GM23338 (cell line): Measurements from ENCODE around the gene PCSK6. TPM values are rescaled to one million over a fixed set of nuclear protein-coding genes. Genes with fewer than 3 reads are reported as not detected.
A peak's percentile ranks its signal among the peaks of the same experiment; 100 is the strongest.

Experiments
- ATAC-seq: fragments of 200-7000 bp; cut with Tn5 transposase; 3 replicates; pipeline ENCODE4 v1.9.1; 2020
- DNase-seq: peaks from one replicate; pipeline ENCODE4 v3.0.0-alpha.2; 2015; ENCODE audit warnings: low spot score
- H2AFZ ChIP-seq: fragments of 200-600 bp; sonication (generic); 2 replicates; pipeline ENCODE4 v1.8.0; 2016; ENCODE audit warnings: antibody characterized with exemption, mild to moderate bottlenecking, moderate library complexity
- H3F3A ChIP-seq: fragments of 200-600 bp; sonication (generic); replicated peaks from 2 replicates; pipeline ENCODE4 v1.8.0; 2017; ENCODE audit warnings: antibody characterized with exemption, mixed run types, low read depth
- H3K27ac ChIP-seq: fragments of 200-600 bp; sonication (generic); 2 replicates; pipeline ENCODE4 v1.6.1; 2016; ENCODE audit warnings: low read depth
- H3K27me3 ChIP-seq: fragments of 200-600 bp; sonication (generic); 2 replicates; pipeline ENCODE4 v1.8.0; 2016; ENCODE audit warnings: mild to moderate bottlenecking, mixed run types, moderate library complexity; ENCODE audit not compliant: insufficient read depth
- H3K36me3 ChIP-seq: fragments of 200-600 bp; sonication (generic); 2 replicates; pipeline ENCODE4 v1.8.0; 2016; ENCODE audit warnings: mild to moderate bottlenecking; ENCODE audit not compliant: insufficient read depth
- H3K4me1 ChIP-seq: fragments of 200-600 bp; sonication (generic); 2 replicates; pipeline ENCODE4 v1.8.0; 2016; ENCODE audit warnings: mild to moderate bottlenecking, moderate library complexity; ENCODE audit not compliant: insufficient read depth
- H3K4me2 ChIP-seq: fragments of 200-600 bp; sonication (generic); 2 replicates; pipeline ENCODE4 v1.7.1; 2017; ENCODE audit warnings: mixed run types
- H3K4me3 ChIP-seq: fragments of 200-600 bp; sonication (generic); 2 replicates; pipeline ENCODE4 v1.6.1; 2016; ENCODE audit warnings: mixed run types
- H3K79me2 ChIP-seq: fragments of 200-600 bp; sonication (generic); replicated peaks from 2 replicates; pipeline ENCODE4 v1.8.0; 2017; ENCODE audit warnings: mild to moderate bottlenecking; ENCODE audit not compliant: insufficient read depth
- H3K9me2 ChIP-seq: fragments of 200-600 bp; sonication (generic); 2 replicates; pipeline ENCODE4 v1.8.0; 2017; ENCODE audit not compliant: insufficient read depth
- H4K20me1 ChIP-seq: fragments of 200-600 bp; sonication (generic); replicated peaks from 2 replicates; pipeline ENCODE4 v1.8.0; 2017; ENCODE audit warnings: mild to moderate bottlenecking; ENCODE audit not compliant: insufficient read depth
- H3K27ac Mint-ChIP-seq: 2 replicates; pipeline ENCODE4 v1.8.0; 2020; ENCODE audit warnings: inconsistent platforms, mild to moderate bottlenecking, moderate library complexity, mixed read lengths
- H3K27me3 Mint-ChIP-seq: 3 replicates; pipeline ENCODE4 v1.8.0; 2022; ENCODE audit warnings: low read depth, mild to moderate bottlenecking, moderate library complexity, mixed read lengths, inconsistent platforms; ENCODE audit not compliant: insufficient read depth, poor library complexity
- H3K36me3 Mint-ChIP-seq: 3 replicates; pipeline ENCODE4 v1.8.0; 2021; ENCODE audit warnings: low read depth, mild to moderate bottlenecking, inconsistent platforms, moderate library complexity, mixed read lengths
- H3K4me1 Mint-ChIP-seq: 3 replicates; pipeline ENCODE4 v1.8.0; 2020; ENCODE audit warnings: mild to moderate bottlenecking, inconsistent platforms, mixed read lengths
- H3K4me3 Mint-ChIP-seq: 3 replicates; pipeline ENCODE4 v1.8.0; 2021; ENCODE audit warnings: moderate library complexity, mild to moderate bottlenecking, inconsistent platforms, mixed read lengths
- H3K9me3 Mint-ChIP-seq: 3 replicates; pipeline ENCODE4 v1.8.0; 2020; ENCODE audit warnings: moderate library complexity, mild to moderate bottlenecking, inconsistent platforms, mixed read lengths
- CTCF ChIP-seq, 2 experiments: fragments of 200-600 bp in 1 of 2; sonication (generic) in 1 of 2; conservative IDR thresholded peaks; 2 replicates each; pipeline versions ENCODE4 v1.5.1 to v1.6.1; 2016 to 2017; ENCODE audit warnings: antibody characterized with exemption in 2 of 2, low read depth in 2 of 2, mild to moderate bottlenecking in 2 of 2, moderate library complexity in 1 of 2
- EZH2phosphoT487 ChIP-seq: fragments of 200-600 bp; sonication (generic); IDR thresholded peaks from one replicate; pipeline ENCODE4 v1.8.1; 2018; ENCODE audit warnings: antibody characterized with exemption; ENCODE audit not compliant: unreplicated experiment
- JUNB ChIP-seq: IDR thresholded peaks from one replicate; pipeline ENCODE4 v1.6.1; 2016; ENCODE audit warnings: antibody characterized with exemption; ENCODE audit not compliant: unreplicated experiment
- NANOG ChIP-seq: IDR thresholded peaks from 2 replicates; pipeline ENCODE4 v1.6.1; 2016; ENCODE audit warnings: antibody characterized with exemption, borderline replicate concordance
- POLR2AphosphoS5 ChIP-seq: IDR thresholded peaks from 2 replicates; pipeline ENCODE4 v1.6.1; 2016; ENCODE audit warnings: antibody characterized with exemption, low read depth
- STAT1 ChIP-seq: IDR thresholded peaks from one replicate; pipeline ENCODE4 v1.6.1; 2016; ENCODE audit warnings: antibody characterized with exemption; ENCODE audit not compliant: unreplicated experiment
- polyA plus RNA-seq: library from polyadenylated mRNA; unstranded; fragments of >200 nt; fragmentation: Nextera tagmentation; extraction: Ambion mirVana; gene quantifications from 2 replicates; pipeline ENCODE4 v1.2.1, GENCODE V29; 2016
- total RNA-seq: library from RNA; depleted of rRNA; stranded (reverse); fragments of >200 nt; shearing (Covaris generic); gene quantifications from 2 replicates; pipeline ENCODE4 v1.2.3, GENCODE V29; 2014
- TF ChIP-seq, protein P1 (sequence below): IDR thresholded peaks from one replicate; pipeline ENCODE4 v1.6.1; 2018; ENCODE audit warnings: antibody characterized with exemption; ENCODE audit not compliant: unreplicated experiment

The PCSK6 gene
- total and polyA plus RNA-seq, 2 experiments from 2014 or later: 1.7 to 6.7 TPM

DNA sequence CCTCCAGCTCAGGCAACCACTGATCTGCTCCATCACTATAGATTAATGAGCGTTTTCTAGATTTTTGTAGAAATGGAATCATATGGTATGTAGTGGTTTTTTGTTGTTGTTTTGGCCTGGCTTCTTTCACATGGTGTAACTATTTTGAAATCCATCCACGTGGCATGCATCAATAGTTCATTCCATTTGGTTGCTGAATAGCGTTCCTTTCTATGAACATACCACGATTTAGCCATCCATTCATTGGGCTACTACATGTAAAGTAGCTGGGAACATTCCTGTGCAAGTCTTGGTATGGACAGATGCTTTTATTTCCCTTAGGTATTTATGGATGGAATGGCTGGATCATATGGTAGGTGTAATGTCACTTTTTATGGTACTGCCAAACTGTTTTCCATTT, 227.0 kb downstream of the PCSK6 start (continued):
- TF ChIP-seq, protein P1, sequence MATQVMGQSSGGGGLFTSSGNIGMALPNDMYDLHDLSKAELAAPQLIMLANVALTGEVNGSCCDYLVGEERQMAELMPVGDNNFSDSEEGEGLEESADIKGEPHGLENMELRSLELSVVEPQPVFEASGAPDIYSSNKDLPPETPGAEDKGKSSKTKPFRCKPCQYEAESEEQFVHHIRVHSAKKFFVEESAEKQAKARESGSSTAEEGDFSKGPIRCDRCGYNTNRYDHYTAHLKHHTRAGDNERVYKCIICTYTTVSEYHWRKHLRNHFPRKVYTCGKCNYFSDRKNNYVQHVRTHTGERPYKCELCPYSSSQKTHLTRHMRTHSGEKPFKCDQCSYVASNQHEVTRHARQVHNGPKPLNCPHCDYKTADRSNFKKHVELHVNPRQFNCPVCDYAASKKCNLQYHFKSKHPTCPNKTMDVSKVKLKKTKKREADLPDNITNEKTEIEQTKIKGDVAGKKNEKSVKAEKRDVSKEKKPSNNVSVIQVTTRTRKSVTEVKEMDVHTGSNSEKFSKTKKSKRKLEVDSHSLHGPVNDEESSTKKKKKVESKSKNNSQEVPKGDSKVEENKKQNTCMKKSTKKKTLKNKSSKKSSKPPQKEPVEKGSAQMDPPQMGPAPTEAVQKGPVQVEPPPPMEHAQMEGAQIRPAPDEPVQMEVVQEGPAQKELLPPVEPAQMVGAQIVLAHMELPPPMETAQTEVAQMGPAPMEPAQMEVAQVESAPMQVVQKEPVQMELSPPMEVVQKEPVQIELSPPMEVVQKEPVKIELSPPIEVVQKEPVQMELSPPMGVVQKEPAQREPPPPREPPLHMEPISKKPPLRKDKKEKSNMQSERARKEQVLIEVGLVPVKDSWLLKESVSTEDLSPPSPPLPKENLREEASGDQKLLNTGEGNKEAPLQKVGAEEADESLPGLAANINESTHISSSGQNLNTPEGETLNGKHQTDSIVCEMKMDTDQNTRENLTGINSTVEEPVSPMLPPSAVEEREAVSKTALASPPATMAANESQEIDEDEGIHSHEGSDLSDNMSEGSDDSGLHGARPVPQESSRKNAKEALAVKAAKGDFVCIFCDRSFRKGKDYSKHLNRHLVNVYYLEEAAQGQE: no peak
- TF ChIP-seq NANOG (no peak), STAT1 (no peak), JUNB (no peak), EZH2phosphoT487 (no peak), CTCF (conservative IDR thresholded peaks at IDR 0.05; ENCODE audit: low read depth in 2 of 2) (no peak)

- H3F3A ChIP-seq: no peaks in the 10 kb centered on the region; the same call in 1 of the 2 replicates
- DNase-seq (peak; percentile 88), ATAC-seq (peak; percentile 65)
- peaks cover 31% of the 10 kb centered on the region for H3K4me1 Mint-ChIP-seq
- H3K4me1 ChIP-seq: no peaks in the 10 kb centered on the region; the same call in none of the 2 replicates
- no peak overlapping the region for H3K4me3 Mint-ChIP-seq
- H3K4me2 ChIP-seq: no peak overlapping the region
- H3K9me3 Mint-ChIP-seq: no peaks in the 10 kb centered on the region
- no peaks in the 10 kb centered on the region for H3K36me3 ChIP-seq
- no peak overlapping the region for H3K27ac ChIP-seq
- H3K9me2 ChIP-seq: no peaks in the 10 kb centered on the region
- no peak overlapping the region; the same call in 1 of the 2 replicates for H3K27ac Mint-ChIP-seq
- H3K27me3 ChIP-seq: peaks cover 5% of the 10 kb centered on the region; the same call in 1 of the 2 replicates
- no peak for TF ChIP-seq POLR2AphosphoS5
- peak; percentile 90 to 99 for TF ChIP-seq CTCF (conservative IDR thresholded peaks at IDR 0.05; ENCODE audit: low read depth in 2 of 2)
- H3K79me2 ChIP-seq: no peaks in the 10 kb centered on the region
- H4K20me1 ChIP-seq: no peaks in the 10 kb centered on the region
- no peaks in the 10 kb centered on the region; the same call in 2 of the 3 replicates for H3K36me3 Mint-ChIP-seq
- H2AFZ ChIP-seq: peak overlapping the region; percentile 81; the same call in 1 of the 2 replicates
- H3K27me3 Mint-ChIP-seq: peaks cover 8% of the 10 kb centered on the region
- no peak overlapping the region for H3K4me3 ChIP-seq
Measured at GRCh38 chr15:101258238-101259144, 231.0 kb downstream of the PCSK6 start.
